GM12878 (cell line): ENCODE measurements around the gene LSM7. TPM values are rescaled to one million over a fixed set of nuclear protein-coding genes. Genes with fewer than 3 reads are reported as not detected.

Experiments used
- ATAC-seq: fragments of 200-7000 bp; cut with Tn5 transposase; 3 replicates; pipeline ENCODE4 v1.9.1; 2020; ENCODE audit warnings: mild to moderate bottlenecking, moderate library complexity
- BruUV-seq: library from RNA; stranded (reverse); fragments of 400-500 nt; replicated peaks from 2 replicates; lab custom pipeline; 2021; lab: Mats Ljungman, UMichigan
- CTCF ChIA-PET: fragments of 300-600 bp; sonication (Branson Sonifier 250); formaldehyde crosslinking; extraction: SDS; loops from one replicate; lab custom pipeline; 2021; ENCODE audit warnings: inconsistent platforms; lab: Yijun Ruan, JAX
- POLR2A ChIA-PET: fragments of 350-600 bp; formaldehyde crosslinking; extraction: SDS; loops from one replicate; lab custom pipeline; 2021; ENCODE audit warnings: inconsistent platforms; lab: Charles Lee
- RAD21 ChIA-PET: fragments of 300-600 bp; sonication (Branson Sonifier 250); formaldehyde crosslinking; loops from one replicate; lab custom pipeline; 2023; ENCODE audit warnings: antibody characterized with exemption; ENCODE audit not compliant: unreplicated experiment; lab: Charles Lee
- SMC1A ChIA-PET: fragments of 300-600 bp; sonication (Branson Sonifier 250); formaldehyde crosslinking; loops from one replicate; lab custom pipeline; 2023; ENCODE audit not compliant: unreplicated experiment, uncharacterized antibody; lab: Charles Lee
- DNase-seq: peaks from one replicate; pipeline ENCODE4 v3.0.0-alpha.2; 2011; ENCODE audit warnings: low read depth, low spot score
- FAIRE-seq: peaks from 3 replicates; lab custom pipeline; 2011; peaks lifted over from hg19 to GRCh38; lab: Jason Lieb, UNC
- H2AFZ ChIP-seq: 2 replicates; pipeline ENCODE4 v1.6.0; 2011; ENCODE audit warnings: low read depth, low read length, control low read depth; ENCODE audit not compliant: control insufficient read depth
- H3K27ac ChIP-seq: 2 replicates; pipeline ENCODE4 v1.5.1; 2011; ENCODE audit warnings: control low read depth; ENCODE audit not compliant: control insufficient read depth, insufficient read depth
- H3K27me3 ChIP-seq, 2 experiments: replicated peaks in 1 of 2; 2 replicates each; pipeline versions ENCODE4 v1.6.0 to v1.6.1; 2011; ENCODE audit warnings: low read length in 1 of 2; ENCODE audit not compliant: control insufficient read depth in 2 of 2, insufficient read depth in 2 of 2
- H3K36me3 ChIP-seq, 2 experiments: 2 replicates each; pipeline ENCODE4 v1.5.1; 2011; ENCODE audit warnings: low read length in 1 of 2; ENCODE audit not compliant: control insufficient read depth in 2 of 2, insufficient read depth in 2 of 2
- H3K4me1 ChIP-seq: 2 replicates; pipeline ENCODE4 v1.6.1; 2011; ENCODE audit warnings: mild to moderate bottlenecking, low read length, moderate library complexity, mixed read lengths; ENCODE audit not compliant: control insufficient read depth, insufficient read depth
- H3K4me2 ChIP-seq: 2 replicates; pipeline ENCODE4 v1.6.0; 2011; ENCODE audit warnings: control low read depth; ENCODE audit not compliant: control insufficient read depth, insufficient read depth
- H3K4me3 ChIP-seq: fragments of 200-600 bp; sonication (generic); 2 replicates; pipeline ENCODE4 v1.5.1; 2016
- H3K79me2 ChIP-seq: 2 replicates; pipeline ENCODE4 v1.6.0; 2011; ENCODE audit warnings: low read length; ENCODE audit not compliant: control insufficient read depth, insufficient read depth
- H3K9ac ChIP-seq: 2 replicates; pipeline ENCODE4 v1.8.0; 2011; ENCODE audit warnings: low read length, control low read depth, mixed read lengths; ENCODE audit not compliant: control insufficient read depth, insufficient read depth
- H3K9me3 ChIP-seq: replicated peaks from 3 replicates; pipeline ENCODE4 v1.5.1; 2011; ENCODE audit warnings: mild to moderate bottlenecking, low read length; ENCODE audit not compliant: control insufficient read depth, insufficient read depth
- H4K20me1 ChIP-seq: 2 replicates; pipeline ENCODE4 v1.6.0; 2011; ENCODE audit not compliant: control insufficient read depth, insufficient read depth
- ASH2L ChIP-seq: fragments of 300-600, 200-600 bp; sonication (generic); IDR thresholded peaks from 2 replicates; pipeline ENCODE4 v1.6.1; 2017; ENCODE audit warnings: low read depth, mild to moderate bottlenecking, borderline replicate concordance
- CHD1 ChIP-seq: IDR thresholded peaks from 2 replicates; pipeline ENCODE4 v1.6.1; 2012; ENCODE audit warnings: low read depth, low read length, improper control_type of control experiment
- CHD4 ChIP-seq: fragments of 200-600 bp; sonication (generic); IDR thresholded peaks from 2 replicates; pipeline ENCODE4 v1.6.1; 2016; ENCODE audit warnings: mild to moderate bottlenecking
- CREM ChIP-seq: IDR thresholded peaks from 2 replicates; pipeline ENCODE4 v1.6.1; 2014; ENCODE audit warnings: antibody characterized with exemption, low read depth
- DPF2 ChIP-seq: fragments of 450-650 bp; IDR thresholded peaks from 2 replicates; pipeline ENCODE4 v1.6.1; 2017; ENCODE audit warnings: mild to moderate bottlenecking
- KAT2A ChIP-seq: conservative IDR thresholded peaks from 2 replicates; pipeline ENCODE4 v1.6.1; 2011; ENCODE audit warnings: low read depth, low read length; ENCODE audit not compliant: control insufficient read depth
- MEF2B ChIP-seq: fragments of 450-650 bp; IDR thresholded peaks from 2 replicates; pipeline ENCODE4 v1.6.1; 2018; ENCODE audit warnings: mild to moderate bottlenecking, moderate library complexity; ENCODE audit not compliant: partially characterized antibody, poor library complexity, severe bottlenecking
- NBN ChIP-seq: fragments of 450-650 bp; IDR thresholded peaks from 2 replicates; pipeline ENCODE4 v1.6.1; 2016
- RFX5 ChIP-seq: IDR thresholded peaks from 2 replicates; pipeline ENCODE4 v1.6.1; 2011; ENCODE audit warnings: low read depth, low read length, improper control_type of control experiment
- SIX5 ChIP-seq: IDR thresholded peaks from 2 replicates; pipeline ENCODE4 v1.6.1; 2011; ENCODE audit warnings: mild to moderate bottlenecking, low read depth, low read length, moderate library complexity; ENCODE audit not compliant: severe bottlenecking
- SP1 ChIP-seq: IDR thresholded peaks from one replicate; pipeline ENCODE4 v1.6.1; 2011; ENCODE audit warnings: low read depth, low read length
- SPI1 ChIP-seq: IDR thresholded peaks from 2 replicates; pipeline ENCODE4 v1.6.1; 2011; ENCODE audit warnings: low read depth, mild to moderate bottlenecking, low read length, moderate library complexity, borderline replicate concordance; ENCODE audit not compliant: insufficient read depth
- SREBF2 ChIP-seq: IDR thresholded peaks from 2 replicates; pipeline ENCODE4 v1.6.1; 2012; ENCODE audit warnings: mild to moderate bottlenecking, low read length
- TARDBP ChIP-seq: IDR thresholded peaks from 2 replicates; pipeline ENCODE4 v1.6.1; 2016; ENCODE audit warnings: borderline replicate concordance
- YBX1 ChIP-seq: fragments of 450-650 bp; IDR thresholded peaks from 2 replicates; pipeline ENCODE4 v1.6.1; 2016; ENCODE audit warnings: antibody characterized with exemption
- WGBS: methylation state at CpG from one replicate; pipeline ENCODE4 v1.1.6; 2016; ENCODE audit warnings: low lambda C conversion rate; ENCODE audit not compliant: insufficient replicate concordance, insufficient coverage; ENCODE audit errors: missing lambda C conversion rate; 5-methylcytosine and 5-hydroxymethylcytosine counted together
- in situ Hi-C: fragments of 300-500 bp; cut with MboI; formaldehyde crosslinking; loops from 9 replicates; pipeline ENCODE4 v1.14.3; 2018; ENCODE audit warnings: mixed read lengths
- intact Hi-C: fragments of 100-400 bp; cut with micrococcal nuclease; formaldehyde crosslinking; loops from one replicate; pipeline ENCODE4 v1.14.2; 2022; ENCODE audit not compliant: unreplicated experiment
- polyA plus RNA-seq, 11 experiments: library from polyadenylated mRNA; depleted of rRNA in 4 of 11; unstranded in 6 of 11; stranded (reverse) in 5 of 11; fragments of >200 nt; fragmentation: Nextera tagmentation in 4 of 11; fragmentation: Illumina TruSeq in 1 of 11; extraction: Ambion mirVana in 4 of 11; extraction: Trizol in 1 of 11; gene quantifications; 1 replicate in 1 of 11; 2 replicates in 10 of 11; pipeline versions ENCODE4 v1.2.1 to v1.2.3, GENCODE V29; 2011 to 2016; ENCODE audit warnings: inconsistent platforms in 2 of 11, missing spikeins in 2 of 11, low read depth in 1 of 11
- total RNA-seq, 4 experiments: library from RNA; depleted of rRNA in 3 of 4; stranded (reverse); fragments of >200 nt in 3 of 4; fragmentation: Illumina TruSeq in 1 of 4; extraction: Trizol in 1 of 4; gene quantifications; 2 replicates each; pipeline versions ENCODE4 v1.2.1 to v1.2.3, GENCODE V29; 2013 to 2021
- TF ChIP-seq, protein P1 (sequence below): fragments of 450-650 bp; IDR thresholded peaks from 2 replicates; pipeline ENCODE4 v1.6.1; 2014; ENCODE audit warnings: mild to moderate bottlenecking

The LSM7 gene
- total and polyA plus RNA-seq, 10 of the 15 experiments (the other 5 are each of a cell fraction or from before 2014, with no cell fraction given), result 24.4 to 424 (median 217) TPM

- intact Hi-C loops, result no loop called here
- RAD21 ChIA-PET, result no interaction called here
- FAIRE-seq (no peak), DNase-seq (no peak), ATAC-seq (no peak)
- Histone ChIP-seq H3K9ac (no peak overlapping the region), H3K36me3 (peaks cover 2 to 4% of the 10 kb centered on the region in 2 experiments; a peak in 3 of 4 replicates), H2AFZ (no peak overlapping the region), H3K27me3 (no peaks in the 10 kb centered on the region), H3K4me3 (no peak overlapping the region), H3K9me3 (no peaks in the 10 kb centered on the region), H3K4me1 (no peaks in the 10 kb centered on the region), H3K4me2 (no peak overlapping the region), H3K79me2 (no peaks in the 10 kb centered on the region), H3K27ac (no peak overlapping the region), H4K20me1 (no peaks in the 10 kb centered on the region)
- in situ Hi-C loops, result no loop called here
- CTCF ChIA-PET, result no interaction called here
- BruUV-seq, result no TSS peak
- POLR2A ChIA-PET, result no interaction called here
- TF ChIP-seq RFX5, result no peak
- TF ChIP-seq DPF2, result no peak
- TF ChIP-seq TARDBP, result no peak
- no peak for TF ChIP-seq SREBF2
- TF ChIP-seq YBX1, result no peak
- TF ChIP-seq ASH2L, result no peak
- TF ChIP-seq, protein P1, sequence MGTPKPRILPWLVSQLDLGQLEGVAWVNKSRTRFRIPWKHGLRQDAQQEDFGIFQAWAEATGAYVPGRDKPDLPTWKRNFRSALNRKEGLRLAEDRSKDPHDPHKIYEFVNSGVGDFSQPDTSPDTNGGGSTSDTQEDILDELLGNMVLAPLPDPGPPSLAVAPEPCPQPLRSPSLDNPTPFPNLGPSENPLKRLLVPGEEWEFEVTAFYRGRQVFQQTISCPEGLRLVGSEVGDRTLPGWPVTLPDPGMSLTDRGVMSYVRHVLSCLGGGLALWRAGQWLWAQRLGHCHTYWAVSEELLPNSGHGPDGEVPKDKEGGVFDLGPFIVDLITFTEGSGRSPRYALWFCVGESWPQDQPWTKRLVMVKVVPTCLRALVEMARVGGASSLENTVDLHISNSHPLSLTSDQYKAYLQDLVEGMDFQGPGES, result no peak
- no peak for TF ChIP-seq SIX5
- TF ChIP-seq MEF2B, result no peak
- no peak for TF ChIP-seq CREM
- no peak for TF ChIP-seq SPI1
- TF ChIP-seq CHD4, result no peak
- no peak for TF ChIP-seq CHD1
- no peak for TF ChIP-seq NBN
- no peak for TF ChIP-seq SP1
- no peak for TF ChIP-seq KAT2A
- SMC1A ChIA-PET, result no interaction called here
- 97% methylated on average over 17 of the region's 17 CpGs for WGBS
Measured at GRCh38 chr19:2345076-2345475, 16.7 kb upstream of the LSM7 start.
